Keratinocyte (primary cell): ENCODE data around the gene PHRF1.

Source experiments
- CTCF ChIP-seq, 3 experiments: IDR thresholded peaks in 1 of 3; conservative IDR thresholded peaks in 1 of 3; optimal IDR thresholded peaks in 1 of 3; 2 replicates in 2 of 3; 3 replicates in 1 of 3; pipeline versions ENCODE3 to v1.5.1; 2011; ENCODE audit warnings: low read length in 3 of 3, mild to moderate bottlenecking in 3 of 3, moderate library complexity in 2 of 3, control low read depth in 1 of 3, inconsistent platforms in 1 of 3; ENCODE audit not compliant: insufficient read depth in 2 of 3; ENCODE audit errors: extremely low read depth in 1 of 3
- EZH2 ChIP-seq: IDR thresholded peaks from one replicate; pipeline ENCODE4 v1.6.1; 2012; ENCODE audit warnings: inconsistent platforms, mild to moderate bottlenecking, low read length, moderate library complexity

GRCh38 chr11:529728-530411, 46.4 kb upstream of the PHRF1 start:
- TF ChIP-seq CTCF (optimal IDR thresholded peaks at IDR 0.05 in 1 of 3, IDR thresholded peaks at IDR 0.05 in 1 of 3, conservative IDR thresholded peaks at IDR 0.05 in 1 of 3; ENCODE audit: extremely low read depth in 1 of 3, insufficient read depth in 2 of 3, low read length in 3 of 3) (no peak), EZH2 (no peak)
